HCT116 (cell line): ENCODE data around the gene FFAR3. TPM values are rescaled to one million over a fixed set of nuclear protein-coding genes. Genes with fewer than 3 reads are reported as not detected.

Source experiments
- ATAC-seq: fragments of 200-7000 bp; cut with Tn5 transposase; 2 replicates; pipeline ENCODE4 v1.9.1; 2020; ENCODE audit warnings: mild to moderate bottlenecking, moderate library complexity
- BruUV-seq: library from RNA; stranded (reverse); fragments of 400-500 nt; replicated peaks from 2 replicates; lab custom pipeline; 2021; lab: Mats Ljungman, UMichigan
- CTCF ChIA-PET: fragments of 300-600 bp; sonication (Branson Sonifier 250); formaldehyde crosslinking; loops from one replicate; lab custom pipeline; 2021; ENCODE audit warnings: antibody characterized with exemption; lab: Charles Lee
- POLR2A ChIA-PET: fragments of 300-600, 350-600 bp; sonication (Branson Sonifier 250); formaldehyde crosslinking; loops from one replicate; lab custom pipeline; 2021; ENCODE audit warnings: antibody characterized with exemption; lab: Charles Lee
- RAD21 ChIA-PET, 2 experiments: fragments of 300-600 bp; sonication (Branson Sonifier 250); formaldehyde crosslinking; loops; one replicate each; lab custom pipeline; 2023; ENCODE audit warnings: low total read pairs in 2 of 2; ENCODE audit not compliant: uncharacterized antibody in 2 of 2, unreplicated experiment in 2 of 2, low non-redundant PET in 1 of 2; lab: Charles Lee
- DNase-seq: peaks from one replicate; pipeline ENCODE4 v3.0.0-alpha.2; 2010; ENCODE audit warnings: low read depth, low spot score
- H2AFZ ChIP-seq: fragments of 200-600 bp; shearing (Covaris generic), sonication (generic); 2 replicates; pipeline ENCODE4 v1.6.1; 2017; ENCODE audit warnings: low read depth, mixed run types, mixed read lengths, antibody characterized with exemption, low read length; ENCODE audit not compliant: poor library complexity, severe bottlenecking
- H3K27ac ChIP-seq: 2 replicates; pipeline ENCODE4 v1.5.1; 2012; ENCODE audit warnings: low read depth, low read length
- H3K27me3 ChIP-seq: fragments of 200-600 bp; sonication (generic); 2 replicates; pipeline ENCODE4 v1.6.1; 2016; ENCODE audit warnings: mixed run types, low read length, mixed read lengths; ENCODE audit not compliant: insufficient read depth
- H3K36me3 ChIP-seq, 2 experiments: fragments of 200-500 bp in 1 of 2; fragments of 200-600 bp in 1 of 2; sonication (Bioruptor generic) in 1 of 2; sonication (generic) in 1 of 2; 2 replicates each; pipeline versions ENCODE4 v1.5.1 to v1.6.1; 2014 to 2016; ENCODE audit warnings: low read length in 2 of 2, inconsistent platforms in 1 of 2, mixed read lengths in 1 of 2, mixed run types in 1 of 2; ENCODE audit not compliant: insufficient read depth in 2 of 2, control insufficient read depth in 1 of 2
- H3K4me1 ChIP-seq, 2 experiments: fragments of 200-600 bp in 1 of 2; sonication (generic) in 1 of 2; 2 replicates each; pipeline versions ENCODE4 v1.5.1 to v1.6.1; 2012 to 2017; ENCODE audit warnings: low read length in 2 of 2, inconsistent platforms in 1 of 2, mild to moderate bottlenecking in 1 of 2, mixed read lengths in 1 of 2, mixed run types in 1 of 2, moderate library complexity in 1 of 2; ENCODE audit not compliant: insufficient read depth in 2 of 2, control insufficient read depth in 1 of 2
- H3K4me2 ChIP-seq: fragments of 200-600 bp; sonication (generic); 2 replicates; pipeline ENCODE4 v1.6.1; 2017; ENCODE audit warnings: mixed run types, low read length, mixed read lengths
- H3K4me3 ChIP-seq, 2 experiments: fragments of 200-600 bp in 1 of 2; sonication (generic) in 1 of 2; replicated peaks in 1 of 2; 2 replicates each; pipeline ENCODE4 v1.5.1; 2011 to 2016; ENCODE audit warnings: low read length in 2 of 2, control low read depth in 1 of 2, low read depth in 1 of 2, mild to moderate bottlenecking in 1 of 2, mixed read lengths in 1 of 2, mixed run types in 1 of 2
- H3K79me2 ChIP-seq: fragments of 200-600 bp; sonication (generic); 2 replicates; pipeline ENCODE4 v1.6.1; 2017; ENCODE audit warnings: mild to moderate bottlenecking, mixed run types, low read length, moderate library complexity, mixed read lengths; ENCODE audit not compliant: insufficient read depth
- H3K9ac ChIP-seq: fragments of 200-600 bp; sonication (generic); 2 replicates; pipeline ENCODE4 v1.6.1; 2016; ENCODE audit warnings: low read length, mixed read lengths
- H3K9me2 ChIP-seq: fragments of 200-600 bp; sonication (generic), shearing (Covaris generic); 2 replicates; pipeline ENCODE4 v1.6.1; 2017; ENCODE audit warnings: mixed run types, mild to moderate bottlenecking, moderate library complexity; ENCODE audit not compliant: insufficient read depth
- H3K9me3 ChIP-seq, 2 experiments: fragments of 200-500 bp in 1 of 2; fragments of 200-600 bp in 1 of 2; sonication (Bioruptor generic) in 1 of 2; sonication (generic) in 1 of 2; 2 replicates each; pipeline ENCODE4 v1.6.1; 2014 to 2017; ENCODE audit warnings: low read length in 2 of 2, mixed read lengths in 2 of 2, inconsistent platforms in 1 of 2, low read depth in 1 of 2, mild to moderate bottlenecking in 1 of 2, mixed run types in 1 of 2, moderate library complexity in 1 of 2; ENCODE audit not compliant: control insufficient read depth in 1 of 2, insufficient read depth in 1 of 2
- H4K20me1 ChIP-seq: fragments of 200-600 bp; sonication (generic), shearing (Covaris generic); 2 replicates; pipeline ENCODE4 v1.6.1; 2017; ENCODE audit warnings: mixed run types, mild to moderate bottlenecking, moderate library complexity; ENCODE audit not compliant: insufficient read depth
- CBX3 ChIP-seq: IDR thresholded peaks from 2 replicates; pipeline ENCODE4 v1.6.1; 2012; ENCODE audit warnings: low read depth
- ELF1 ChIP-seq: IDR thresholded peaks from 2 replicates; pipeline ENCODE4 v1.6.1; 2012; ENCODE audit warnings: low read depth, borderline replicate concordance
- EZH2phosphoT487 ChIP-seq: fragments of 200-600 bp; IDR thresholded peaks from 2 replicates; pipeline ENCODE4 v1.6.1; 2018; ENCODE audit warnings: antibody characterized with exemption, borderline replicate concordance
- FOSL1 ChIP-seq: IDR thresholded peaks from 2 replicates; pipeline ENCODE4 v1.6.1; 2012; ENCODE audit warnings: low read depth
- JUND ChIP-seq: IDR thresholded peaks from 2 replicates; pipeline ENCODE4 v1.6.1; 2012
- POLR2A ChIP-seq: IDR thresholded peaks from 2 replicates; pipeline ENCODE4 v1.7.0; 2011; ENCODE audit warnings: borderline replicate concordance; ENCODE audit not compliant: insufficient read depth, insufficient read length; ENCODE audit errors: extremely low read depth
- RAD21 ChIP-seq: IDR thresholded peaks from 2 replicates; pipeline ENCODE4 v1.6.1; 2012; ENCODE audit warnings: low read depth, mild to moderate bottlenecking
- YY1 ChIP-seq: IDR thresholded peaks from 2 replicates; pipeline ENCODE4 v1.6.1; 2011; ENCODE audit warnings: low read length, low read depth, moderate library complexity, mild to moderate bottlenecking; ENCODE audit not compliant: insufficient replicate concordance; ENCODE audit errors: extremely low read depth
- intact Hi-C: fragments of 100-400 bp; cut with micrococcal nuclease; formaldehyde crosslinking; loops from 2 replicates; pipeline ENCODE4 v1.10.0; 2022
- total RNA-seq: library from RNA; stranded (reverse); gene quantifications from one replicate; pipeline ENCODE4 v1.2.1, GENCODE V29; 2021; ENCODE audit not compliant: unreplicated experiment
- TF ChIP-seq, protein P1 (sequence below): IDR thresholded peaks from 2 replicates; pipeline ENCODE4 v1.6.1; 2011; ENCODE audit warnings: mild to moderate bottlenecking, low read length, moderate library complexity; ENCODE audit not compliant: insufficient replicate concordance; ENCODE audit errors: extremely low read depth
- TF ChIP-seq, protein P2 (sequence below): IDR thresholded peaks from 2 replicates; pipeline ENCODE4 v1.6.1; 2012; ENCODE audit warnings: low read depth
- TF ChIP-seq, protein P3 (sequence below): IDR thresholded peaks from 2 replicates; pipeline ENCODE4 v1.6.1; 2012
- TF ChIP-seq, protein P4 (sequence below), 3 experiments: fragments of 200-600 bp in 1 of 3; sonication (generic) in 1 of 3; IDR thresholded peaks in 2 of 3; conservative IDR thresholded peaks in 1 of 3; 2 replicates each; pipeline ENCODE4 v1.5.1; 2012 to 2017; ENCODE audit warnings: low read depth in 2 of 3, low read length in 2 of 3, antibody characterized with exemption in 1 of 3, borderline replicate concordance in 1 of 3, control low read depth in 1 of 3, mild to moderate bottlenecking in 1 of 3, mixed read lengths in 1 of 3, mixed run types in 1 of 3, moderate library complexity in 1 of 3; ENCODE audit not compliant: insufficient read depth in 1 of 3

Gene FFAR3
- total RNA-seq, 1 experiment from 2014 or later = not detected

DNA sequence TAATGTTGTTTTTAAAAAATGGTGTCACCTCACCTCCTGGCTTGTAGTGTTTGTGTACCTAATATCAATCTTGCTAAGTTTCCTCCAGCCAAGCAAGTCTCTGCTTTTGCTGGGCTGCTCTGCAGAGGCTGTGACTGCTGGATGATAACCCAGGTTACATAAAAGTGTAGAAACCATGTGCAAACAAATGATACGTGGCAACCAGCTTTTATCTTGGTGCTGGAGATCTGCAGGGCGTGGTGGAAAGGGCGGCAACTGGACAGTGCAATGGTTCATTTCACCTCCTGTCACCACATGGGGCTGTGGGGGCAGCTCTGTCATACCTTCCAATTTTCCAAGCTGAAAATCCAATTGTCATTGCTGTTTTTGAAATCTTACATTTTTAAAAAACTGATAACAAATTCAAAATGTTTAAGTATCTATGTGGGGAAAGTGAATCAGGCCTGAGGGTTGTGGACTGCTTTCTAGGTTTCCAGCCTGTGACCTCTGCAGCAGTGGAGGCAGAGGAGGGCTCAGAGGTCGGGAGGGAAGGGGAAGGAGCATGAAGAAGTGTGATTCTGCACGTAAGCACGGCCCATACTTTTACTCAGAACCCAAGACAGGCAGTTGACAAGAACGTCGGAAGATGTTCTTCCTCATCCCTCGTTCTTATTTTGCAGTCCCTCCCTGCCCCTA, 22.3 kb downstream of the FFAR3 start:
- POLR2A ChIA-PET = no interaction called here
- Histone ChIP-seq H3K4me2 (no peak overlapping the region), H3K27ac (no peak overlapping the region), H3K4me1 (no peaks in the 10 kb centered on the region), H3K4me3 (no peak overlapping the region), H3K27me3 (no peaks in the 10 kb centered on the region; the same call in none of the 2 replicates), H3K79me2 (no peaks in the 10 kb centered on the region), H3K9me2 (no peaks in the 10 kb centered on the region), H3K9me3 (peaks cover 0 to 3% of the 10 kb centered on the region in 2 experiments; a peak in 1 of 4 replicates), H3K9ac (no peak overlapping the region), H4K20me1 (no peaks in the 10 kb centered on the region), H3K36me3 (no peaks in the 10 kb centered on the region), H2AFZ (no peak overlapping the region)
- DNase-seq = no peak
- RAD21 ChIA-PET = no interaction called here
- no TSS peak for BruUV-seq
- TF ChIP-seq, protein P1, sequence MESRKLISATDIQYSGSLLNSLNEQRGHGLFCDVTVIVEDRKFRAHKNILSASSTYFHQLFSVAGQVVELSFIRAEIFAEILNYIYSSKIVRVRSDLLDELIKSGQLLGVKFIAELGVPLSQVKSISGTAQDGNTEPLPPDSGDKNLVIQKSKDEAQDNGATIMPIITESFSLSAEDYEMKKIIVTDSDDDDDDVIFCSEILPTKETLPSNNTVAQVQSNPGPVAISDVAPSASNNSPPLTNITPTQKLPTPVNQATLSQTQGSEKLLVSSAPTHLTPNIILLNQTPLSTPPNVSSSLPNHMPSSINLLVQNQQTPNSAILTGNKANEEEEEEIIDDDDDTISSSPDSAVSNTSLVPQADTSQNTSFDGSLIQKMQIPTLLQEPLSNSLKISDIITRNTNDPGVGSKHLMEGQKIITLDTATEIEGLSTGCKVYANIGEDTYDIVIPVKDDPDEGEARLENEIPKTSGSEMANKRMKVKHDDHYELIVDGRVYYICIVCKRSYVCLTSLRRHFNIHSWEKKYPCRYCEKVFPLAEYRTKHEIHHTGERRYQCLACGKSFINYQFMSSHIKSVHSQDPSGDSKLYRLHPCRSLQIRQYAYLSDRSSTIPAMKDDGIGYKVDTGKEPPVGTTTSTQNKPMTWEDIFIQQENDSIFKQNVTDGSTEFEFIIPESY = no peak
- TF ChIP-seq ELF1 (no peak), YY1 (no peak), POLR2A (no peak), EZH2phosphoT487 (no peak), CBX3 (no peak), JUND (no peak), FOSL1 (no peak), RAD21 (no peak)
- TF ChIP-seq, protein P2, sequence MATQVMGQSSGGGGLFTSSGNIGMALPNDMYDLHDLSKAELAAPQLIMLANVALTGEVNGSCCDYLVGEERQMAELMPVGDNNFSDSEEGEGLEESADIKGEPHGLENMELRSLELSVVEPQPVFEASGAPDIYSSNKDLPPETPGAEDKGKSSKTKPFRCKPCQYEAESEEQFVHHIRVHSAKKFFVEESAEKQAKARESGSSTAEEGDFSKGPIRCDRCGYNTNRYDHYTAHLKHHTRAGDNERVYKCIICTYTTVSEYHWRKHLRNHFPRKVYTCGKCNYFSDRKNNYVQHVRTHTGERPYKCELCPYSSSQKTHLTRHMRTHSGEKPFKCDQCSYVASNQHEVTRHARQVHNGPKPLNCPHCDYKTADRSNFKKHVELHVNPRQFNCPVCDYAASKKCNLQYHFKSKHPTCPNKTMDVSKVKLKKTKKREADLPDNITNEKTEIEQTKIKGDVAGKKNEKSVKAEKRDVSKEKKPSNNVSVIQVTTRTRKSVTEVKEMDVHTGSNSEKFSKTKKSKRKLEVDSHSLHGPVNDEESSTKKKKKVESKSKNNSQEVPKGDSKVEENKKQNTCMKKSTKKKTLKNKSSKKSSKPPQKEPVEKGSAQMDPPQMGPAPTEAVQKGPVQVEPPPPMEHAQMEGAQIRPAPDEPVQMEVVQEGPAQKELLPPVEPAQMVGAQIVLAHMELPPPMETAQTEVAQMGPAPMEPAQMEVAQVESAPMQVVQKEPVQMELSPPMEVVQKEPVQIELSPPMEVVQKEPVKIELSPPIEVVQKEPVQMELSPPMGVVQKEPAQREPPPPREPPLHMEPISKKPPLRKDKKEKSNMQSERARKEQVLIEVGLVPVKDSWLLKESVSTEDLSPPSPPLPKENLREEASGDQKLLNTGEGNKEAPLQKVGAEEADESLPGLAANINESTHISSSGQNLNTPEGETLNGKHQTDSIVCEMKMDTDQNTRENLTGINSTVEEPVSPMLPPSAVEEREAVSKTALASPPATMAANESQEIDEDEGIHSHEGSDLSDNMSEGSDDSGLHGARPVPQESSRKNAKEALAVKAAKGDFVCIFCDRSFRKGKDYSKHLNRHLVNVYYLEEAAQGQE = no peak
- TF ChIP-seq, protein P3, sequence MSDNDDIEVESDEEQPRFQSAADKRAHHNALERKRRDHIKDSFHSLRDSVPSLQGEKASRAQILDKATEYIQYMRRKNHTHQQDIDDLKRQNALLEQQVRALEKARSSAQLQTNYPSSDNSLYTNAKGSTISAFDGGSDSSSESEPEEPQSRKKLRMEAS = no peak
- TF ChIP-seq, protein P4, sequence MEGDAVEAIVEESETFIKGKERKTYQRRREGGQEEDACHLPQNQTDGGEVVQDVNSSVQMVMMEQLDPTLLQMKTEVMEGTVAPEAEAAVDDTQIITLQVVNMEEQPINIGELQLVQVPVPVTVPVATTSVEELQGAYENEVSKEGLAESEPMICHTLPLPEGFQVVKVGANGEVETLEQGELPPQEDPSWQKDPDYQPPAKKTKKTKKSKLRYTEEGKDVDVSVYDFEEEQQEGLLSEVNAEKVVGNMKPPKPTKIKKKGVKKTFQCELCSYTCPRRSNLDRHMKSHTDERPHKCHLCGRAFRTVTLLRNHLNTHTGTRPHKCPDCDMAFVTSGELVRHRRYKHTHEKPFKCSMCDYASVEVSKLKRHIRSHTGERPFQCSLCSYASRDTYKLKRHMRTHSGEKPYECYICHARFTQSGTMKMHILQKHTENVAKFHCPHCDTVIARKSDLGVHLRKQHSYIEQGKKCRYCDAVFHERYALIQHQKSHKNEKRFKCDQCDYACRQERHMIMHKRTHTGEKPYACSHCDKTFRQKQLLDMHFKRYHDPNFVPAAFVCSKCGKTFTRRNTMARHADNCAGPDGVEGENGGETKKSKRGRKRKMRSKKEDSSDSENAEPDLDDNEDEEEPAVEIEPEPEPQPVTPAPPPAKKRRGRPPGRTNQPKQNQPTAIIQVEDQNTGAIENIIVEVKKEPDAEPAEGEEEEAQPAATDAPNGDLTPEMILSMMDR (IDR thresholded peaks at IDR 0.05 in 2 of 3, conservative IDR thresholded peaks at IDR 0.05 in 1 of 3; ENCODE audit: borderline replicate concordance in 1 of 3, insufficient read depth in 1 of 3, low read depth in 2 of 3, low read length in 2 of 3) = no peak
- intact Hi-C loops = no loop called here
- no peak for ATAC-seq
- CTCF ChIA-PET = no interaction called here
